ENCODE results near the gene ASGR1. TPM values are rescaled to one million over a fixed set of nuclear protein-coding genes. Genes with fewer than 3 reads are reported as not detected.
A peak's percentile ranks its signal among the peaks of the same experiment; 100 is the strongest.

ASGR1 gene
- total RNA-seq, 2 experiments from 2014 or later: 1.1 to 1.2 TPM

- TF ChIP-seq CTCF (conservative IDR thresholded peaks at IDR 0.05; ENCODE audit: low read length): no peak
- TF ChIP-seq EZH2phosphoT487 (IDR thresholded peaks at IDR 0.05; ENCODE audit: borderline replicate concordance, low read depth, low read length): no peak
- intact Hi-C loops (cut with micrococcal nuclease; ENCODE audit: unreplicated experiment): no loop called here
- ChIA-PET POLR2A (no interaction called here), CTCF (ENCODE audit: unreplicated experiment) (no interaction called here)
- Histone ChIP-seq H4K20me1 (ENCODE audit: insufficient read depth, low read length) (no peaks in the 10 kb centered on the region), H3K4me1 (ENCODE audit: insufficient read depth, low read length, poor library complexity, severe bottlenecking) (peaks cover 23% of the 10 kb centered on the region), H3K27ac (ENCODE audit: low read depth, low read length, poor library complexity, severe bottlenecking) (peak overlapping the region; percentile 57), H3K36me3 (ENCODE audit: insufficient read depth, low read length) (peaks cover 29% of the 10 kb centered on the region; the same call in 1 of the 2 replicates), H3K9me3 (ENCODE audit: low read length) (no peaks in the 10 kb centered on the region), H3K4me2 (ENCODE audit: low read length) (peak overlapping the region; percentile 73), H3K79me2 (ENCODE audit: insufficient read depth, low read depth, low read length) (no peaks in the 10 kb centered on the region), H3K9me2 (ENCODE audit: insufficient read depth, low read length) (no peaks in the 10 kb centered on the region), H3K4me3 (ENCODE audit: low read depth, low read length, poor library complexity, severe bottlenecking) (peak overlapping the region; percentile 65), H2AFZ (ENCODE audit: low read length) (peak overlapping the region; percentile 20; the same call in 1 of the 2 replicates)
- BruUV-seq (replicated peaks): no TSS peak
- peak; percentile 95 for DNase-seq (ENCODE audit: low spot score)
Observed at GRCh38 chr17:7204828-7205461, 25.8 kb upstream of the ASGR1 start.

GRCh38 chr17:7204336-7204735 lies 25.2 kb upstream of the ASGR1 start:
- POLR2A ChIA-PET: no interaction called here
- peaks cover 23% of the 10 kb centered on the region for H3K4me1 ChIP-seq (ENCODE audit: insufficient read depth, low read length, poor library complexity, severe bottlenecking)
- intact Hi-C loops (cut with micrococcal nuclease; ENCODE audit: unreplicated experiment): no loop called here
- H3K9me2 ChIP-seq (ENCODE audit: insufficient read depth, low read length): no peaks in the 10 kb centered on the region
- no TSS peak for BruUV-seq (replicated peaks)
- no peaks in the 10 kb centered on the region for H4K20me1 ChIP-seq (ENCODE audit: insufficient read depth, low read length)
- peak overlapping the region; percentile 20; the same call in 1 of the 2 replicates for H2AFZ ChIP-seq (ENCODE audit: low read length)
- H3K9me3 ChIP-seq (ENCODE audit: low read length): no peaks in the 10 kb centered on the region
- peak overlapping the region; percentile 73 for H3K4me2 ChIP-seq (ENCODE audit: low read length)
- peak overlapping the region; percentile 65 for H3K4me3 ChIP-seq (ENCODE audit: low read depth, low read length, poor library complexity, severe bottlenecking)
- H3K79me2 ChIP-seq (ENCODE audit: insufficient read depth, low read depth, low read length): no peaks in the 10 kb centered on the region
- peak overlapping the region; percentile 57 for H3K27ac ChIP-seq (ENCODE audit: low read depth, low read length, poor library complexity, severe bottlenecking)
- no peak for TF ChIP-seq EZH2phosphoT487 (IDR thresholded peaks at IDR 0.05; ENCODE audit: borderline replicate concordance, low read depth, low read length)
- no peak for TF ChIP-seq CTCF (conservative IDR thresholded peaks at IDR 0.05; ENCODE audit: low read length)
- CTCF ChIA-PET (ENCODE audit: unreplicated experiment): no interaction called here
- no peak for DNase-seq (ENCODE audit: low spot score)
- peaks cover 30% of the 10 kb centered on the region; the same call in 1 of the 2 replicates for H3K36me3 ChIP-seq (ENCODE audit: insufficient read depth, low read length)

- CTCF ChIA-PET (ENCODE audit: unreplicated experiment): no interaction called here
- no peak for DNase-seq (ENCODE audit: low spot score)
- Histone ChIP-seq H3K27ac (ENCODE audit: low read depth, low read length, poor library complexity, severe bottlenecking) (no peak overlapping the region), H2AFZ (ENCODE audit: low read length) (no peak overlapping the region), H3K79me2 (ENCODE audit: insufficient read depth, low read depth, low read length) (no peaks in the 10 kb centered on the region), H3K36me3 (ENCODE audit: insufficient read depth, low read length) (peaks cover 30% of the 10 kb centered on the region; the same call in 1 of the 2 replicates), H3K4me3 (ENCODE audit: low read depth, low read length, poor library complexity, severe bottlenecking) (no peak overlapping the region), H3K9me3 (ENCODE audit: low read length) (no peaks in the 10 kb centered on the region), H4K20me1 (ENCODE audit: insufficient read depth, low read length) (no peaks in the 10 kb centered on the region), H3K4me2 (ENCODE audit: low read length) (no peak overlapping the region), H3K9me2 (ENCODE audit: insufficient read depth, low read length) (no peaks in the 10 kb centered on the region), H3K4me1 (ENCODE audit: insufficient read depth, low read length, poor library complexity, severe bottlenecking) (peaks cover 23% of the 10 kb centered on the region)
- POLR2A ChIA-PET: no interaction called here
- intact Hi-C loops (cut with micrococcal nuclease; ENCODE audit: unreplicated experiment): no loop called here
- no TSS peak for BruUV-seq (replicated peaks)
- TF ChIP-seq CTCF (conservative IDR thresholded peaks at IDR 0.05; ENCODE audit: low read length) (no peak), EZH2phosphoT487 (IDR thresholded peaks at IDR 0.05; ENCODE audit: borderline replicate concordance, low read depth, low read length) (no peak)
Observed at GRCh38 chr17:7203391-7203790, 24.2 kb upstream of the ASGR1 start.

Measured in OCI-LY7 (cell line).